Erythroblast (primary cell): Measurements from ENCODE around the gene FAM20C.

Experiments
- GATA1 ChIP-seq: IDR thresholded peaks from 2 replicates; pipeline ENCODE4 v1.6.1; 2011; ENCODE audit warnings: low read depth, mild to moderate bottlenecking, control low read depth, low read length, moderate library complexity
- POLR2A ChIP-seq: IDR thresholded peaks from 2 replicates; pipeline ENCODE4 v1.6.1; 2011; ENCODE audit warnings: mild to moderate bottlenecking, low read length

DNA sequence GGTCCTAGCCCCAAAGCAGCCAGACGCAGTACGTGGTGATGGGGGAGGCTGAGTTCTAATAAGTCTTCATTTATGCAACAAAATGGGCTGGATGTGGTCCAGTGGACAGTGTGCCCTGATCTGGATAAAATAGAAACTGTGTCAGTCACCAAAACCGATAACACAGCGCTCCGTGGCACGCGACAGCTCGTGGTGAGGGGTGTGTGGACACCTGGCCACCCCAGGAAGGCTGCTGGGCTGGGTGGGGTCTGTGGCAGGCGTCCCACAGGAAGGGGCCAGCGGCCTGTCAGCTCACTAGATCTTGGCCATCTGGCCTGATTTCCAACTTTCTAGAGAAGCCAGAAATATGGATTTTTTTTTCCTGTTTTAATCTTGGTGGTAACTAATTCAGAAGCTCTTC, 17.0 kb downstream of the FAM20C start:
- TF ChIP-seq POLR2A (no peak), GATA1 (no peak)
